GM15510 (cell line): ENCODE data around the gene CHST8.

Source experiments
- POLR2A ChIP-seq: IDR thresholded peaks from 3 replicates; pipeline ENCODE4 v1.6.1; 2011; ENCODE audit warnings: borderline replicate concordance; ENCODE audit not compliant: insufficient read length; ENCODE audit errors: extremely low read depth

CHST8 gene

GRCh38 chr19:33628921-33629825 lies 7.4 kb downstream of the CHST8 start:
- TF ChIP-seq POLR2A = no peak

- TF ChIP-seq POLR2A = no peak
Measured at GRCh38 chr19:33629826-33630375, 8.1 kb downstream of the CHST8 start.

- TF ChIP-seq POLR2A = no peak
Measured at GRCh38 chr19:33630880-33631608, 9.3 kb downstream of the CHST8 start.

- no peak for TF ChIP-seq POLR2A
Measured at GRCh38 chr19:33631609-33631973, 9.8 kb downstream of the CHST8 start.

GRCh38 chr19:33634361-33635091 lies 12.8 kb downstream of the CHST8 start:
- TF ChIP-seq POLR2A = no peak

- no peak for TF ChIP-seq POLR2A
Measured at GRCh38 chr19:33638167-33639034, 16.6 kb downstream of the CHST8 start.

GRCh38 chr19:33639035-33639681 lies 17.4 kb downstream of the CHST8 start:
- no peak for TF ChIP-seq POLR2A

- no peak for TF ChIP-seq POLR2A
Measured at GRCh38 chr19:33640773-33641172, 19.0 kb downstream of the CHST8 start.

- TF ChIP-seq POLR2A = no peak
Measured at GRCh38 chr19:33641261-33641660, 19.5 kb downstream of the CHST8 start.

GRCh38 chr19:33641956-33642498 lies 20.3 kb downstream of the CHST8 start:
- no peak for TF ChIP-seq POLR2A

GRCh38 chr19:33644284-33644836 lies 22.6 kb downstream of the CHST8 start:
- TF ChIP-seq POLR2A = no peak

GRCh38 chr19:33646306-33646705 lies 24.6 kb downstream of the CHST8 start:
- no peak for TF ChIP-seq POLR2A

- no peak for TF ChIP-seq POLR2A
Measured at GRCh38 chr19:33647146-33647545, 25.4 kb downstream of the CHST8 start.

GRCh38 chr19:33649627-33650305 lies 28.0 kb downstream of the CHST8 start:
- no peak for TF ChIP-seq POLR2A
